HEK293 (cell line): ENCODE data around the gene BLZF1.

ENCODE experiments used
- ATF2 ChIP-seq: fragments of 450-650 bp; formaldehyde crosslinking; IDR thresholded peaks from 2 replicates; pipeline ENCODE4 v1.5.1; 2016; ENCODE audit warnings: missing biosample characterization, missing genetic modification characterization, low read depth
- BCL11A ChIP-seq: fragments of 450-650 bp; formaldehyde crosslinking; IDR thresholded peaks from 2 replicates; pipeline ENCODE4 v1.5.1; 2016; ENCODE audit warnings: low read depth, missing biosample characterization, missing genetic modification characterization
- FEZF1 ChIP-seq: fragments of 450-650 bp; formaldehyde crosslinking; IDR thresholded peaks from 2 replicates; pipeline ENCODE4 v1.5.1; 2016; ENCODE audit warnings: missing biosample characterization, missing genetic modification characterization
- GLIS1 ChIP-seq: fragments of 450-650 bp; formaldehyde crosslinking; IDR thresholded peaks from 2 replicates; pipeline ENCODE4 v1.5.1; 2016; ENCODE audit warnings: missing biosample characterization, missing genetic modification characterization
- HOXA7 ChIP-seq: sonication (generic); formaldehyde crosslinking; IDR thresholded peaks from 2 replicates; pipeline ENCODE4 v1.8.1; 2022; ENCODE audit warnings: missing genetic modification reagents, borderline replicate concordance
- KLF8 ChIP-seq: fragments of 450-650 bp; formaldehyde crosslinking; IDR thresholded peaks from 2 replicates; pipeline ENCODE4 v1.5.1; 2016; ENCODE audit warnings: missing biosample characterization, missing genetic modification characterization
- KLF9 ChIP-seq: fragments of 450-650 bp; formaldehyde crosslinking; IDR thresholded peaks from 2 replicates; pipeline ENCODE4 v1.5.1; 2016; ENCODE audit warnings: missing biosample characterization, missing genetic modification characterization, low read depth
- MYNN ChIP-seq: fragments of 450-650 bp; formaldehyde crosslinking; IDR thresholded peaks from 2 replicates; pipeline ENCODE4 v1.5.1; 2016; ENCODE audit warnings: missing biosample characterization, missing genetic modification characterization, borderline replicate concordance
- SALL2 ChIP-seq: fragments of 450-650 bp; formaldehyde crosslinking; IDR thresholded peaks from 2 replicates; pipeline ENCODE4 v1.5.0; 2017; ENCODE audit warnings: missing biosample characterization, mild to moderate bottlenecking, missing genetic modification characterization, borderline replicate concordance
- ZBTB20 ChIP-seq: fragments of 450-650 bp; formaldehyde crosslinking; IDR thresholded peaks from 2 replicates; pipeline ENCODE4 v1.5.1; 2016; ENCODE audit warnings: missing biosample characterization, missing genetic modification characterization
- ZFHX2 ChIP-seq: fragments of 450-650 bp; formaldehyde crosslinking; conservative IDR thresholded peaks from 2 replicates; pipeline ENCODE4 v1.5.1; 2016; ENCODE audit warnings: missing biosample characterization, missing genetic modification characterization
- ZFP37 ChIP-seq: fragments of 450-650 bp; formaldehyde crosslinking; IDR thresholded peaks from 2 replicates; pipeline ENCODE4 v1.5.1; 2016; ENCODE audit warnings: missing biosample characterization, missing genetic modification characterization
- ZFP69B ChIP-seq: fragments of 450-650 bp; formaldehyde crosslinking; IDR thresholded peaks from 2 replicates; pipeline ENCODE4 v1.5.1; 2016; ENCODE audit warnings: missing biosample characterization, missing genetic modification characterization
- ZNF10 ChIP-seq: fragments of 450-650 bp; formaldehyde crosslinking; IDR thresholded peaks from 2 replicates; pipeline ENCODE4 v1.5.1; 2017; ENCODE audit warnings: missing biosample characterization, missing genetic modification characterization
- ZNF114 ChIP-seq: fragments of 450-650 bp; formaldehyde crosslinking; IDR thresholded peaks from 2 replicates; pipeline ENCODE4 v1.5.0; 2017; ENCODE audit warnings: missing biosample characterization, missing genetic modification characterization
- ZNF121 ChIP-seq: fragments of 450-650 bp; formaldehyde crosslinking; IDR thresholded peaks from 2 replicates; pipeline ENCODE4 v1.5.1; 2016; ENCODE audit warnings: missing biosample characterization, missing genetic modification characterization
- ZNF157 ChIP-seq: fragments of 450-650 bp; formaldehyde crosslinking; IDR thresholded peaks from 2 replicates; pipeline ENCODE4 v1.5.1; 2016; ENCODE audit warnings: missing biosample characterization, missing genetic modification characterization
- ZNF223 ChIP-seq: fragments of 450-650 bp; formaldehyde crosslinking; IDR thresholded peaks from 2 replicates; pipeline ENCODE4 v1.5.1; 2016; ENCODE audit warnings: missing biosample characterization, missing genetic modification characterization
- ZNF274 ChIP-seq, 2 experiments: fragments of 200-500 bp in 1 of 2; fragments of 450-650 bp in 1 of 2; sonication (Bioruptor generic) in 1 of 2; formaldehyde crosslinking in 1 of 2; IDR thresholded peaks; 2 replicates each; pipeline versions ENCODE4 v1.5.1 to v1.6.1; 2014 to 2016; ENCODE audit warnings: borderline replicate concordance in 1 of 2, inconsistent platforms in 1 of 2, low read length in 1 of 2, missing biosample characterization in 1 of 2, missing genetic modification characterization in 1 of 2
- ZNF366 ChIP-seq: fragments of 450-650 bp; formaldehyde crosslinking; conservative IDR thresholded peaks from 2 replicates; pipeline ENCODE4 v1.5.1; 2016; ENCODE audit warnings: missing biosample characterization, missing genetic modification characterization
- ZNF433 ChIP-seq: fragments of 450-650 bp; formaldehyde crosslinking; IDR thresholded peaks from 2 replicates; pipeline ENCODE4 v1.5.1; 2016; ENCODE audit warnings: missing biosample characterization, missing genetic modification characterization, low read depth
- ZNF529 ChIP-seq: fragments of 450-650 bp; formaldehyde crosslinking; IDR thresholded peaks from 2 replicates; pipeline ENCODE4 v1.5.1; 2017; ENCODE audit warnings: missing genetic modification characterization, missing biosample characterization; ENCODE audit not compliant: insufficient replicate concordance
- ZNF600 ChIP-seq: fragments of 450-650 bp; formaldehyde crosslinking; IDR thresholded peaks from 2 replicates; pipeline ENCODE4 v1.5.1; 2016; ENCODE audit warnings: missing biosample characterization, missing genetic modification characterization
- ZNF629 ChIP-seq: fragments of 450-650 bp; formaldehyde crosslinking; IDR thresholded peaks from 2 replicates; pipeline ENCODE4 v1.5.1; 2017; ENCODE audit warnings: missing biosample characterization, missing genetic modification characterization
- ZNF692 ChIP-seq: fragments of 450-650 bp; formaldehyde crosslinking; IDR thresholded peaks from 2 replicates; pipeline ENCODE4 v1.5.1; 2016; ENCODE audit warnings: missing biosample characterization, missing genetic modification characterization
- ZNF785 ChIP-seq: fragments of 450-650 bp; formaldehyde crosslinking; IDR thresholded peaks from 2 replicates; pipeline ENCODE4 v1.5.1; 2016; ENCODE audit warnings: missing biosample characterization, missing genetic modification characterization
- ZSCAN16 ChIP-seq: fragments of 450-650 bp; formaldehyde crosslinking; IDR thresholded peaks from 2 replicates; pipeline ENCODE4 v1.5.1; 2016; ENCODE audit warnings: missing biosample characterization, missing genetic modification characterization
- TF ChIP-seq, protein P1 (sequence below): fragments of 450-650 bp; formaldehyde crosslinking; IDR thresholded peaks from 2 replicates; pipeline ENCODE4 v1.5.1; 2016; ENCODE audit warnings: missing biosample characterization, missing genetic modification characterization
- TF ChIP-seq, protein P2 (sequence below): fragments of 450-650 bp; IDR thresholded peaks from 2 replicates; pipeline ENCODE4 v1.5.1; 2018; ENCODE audit warnings: missing biosample characterization, mild to moderate bottlenecking, missing genetic modification characterization
- TF ChIP-seq, protein P3 (sequence below): fragments of 450-650 bp; formaldehyde crosslinking; IDR thresholded peaks from 2 replicates; pipeline ENCODE4 v1.5.1; 2016; ENCODE audit warnings: missing biosample characterization, missing genetic modification characterization
- TF ChIP-seq, protein P4 (sequence below): fragments of 450-650 bp; formaldehyde crosslinking; IDR thresholded peaks from 2 replicates; pipeline ENCODE4 v1.5.1; 2016; ENCODE audit warnings: missing biosample characterization, missing genetic modification characterization, borderline replicate concordance

BLZF1 gene

DNA sequence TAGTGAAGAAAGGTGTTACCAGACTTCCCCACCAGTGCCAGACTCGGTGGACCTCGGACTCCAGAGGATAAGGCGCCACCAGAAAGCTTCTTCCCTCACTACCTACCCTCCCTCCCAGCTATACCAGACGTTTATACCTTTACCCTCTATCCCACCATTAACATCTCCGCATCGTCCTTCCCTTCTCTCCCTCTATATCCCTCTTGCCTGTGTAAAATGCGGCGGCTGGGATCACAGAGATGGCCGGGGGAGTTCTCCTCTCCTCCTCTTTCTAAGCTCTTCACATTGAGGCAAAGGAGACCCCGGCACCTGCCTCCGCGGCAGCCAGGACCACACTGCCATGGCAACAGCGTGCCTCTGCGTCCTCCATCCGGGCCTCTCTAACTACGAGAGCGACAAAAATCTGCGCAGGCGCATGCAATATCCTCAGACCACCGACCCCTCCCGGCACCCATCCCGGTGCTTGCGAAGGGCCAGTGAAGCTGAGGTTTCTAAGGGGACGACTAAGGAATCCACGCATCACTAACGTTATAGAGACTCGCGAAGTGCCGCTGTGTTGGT lies 59.2 kb downstream of the BLZF1 start, which contains the start of gene CCDC181 (continued):
- TF ChIP-seq MYNN (tag by site-specific recombination) = no peak
- TF ChIP-seq HOXA7 (CRISPR knock-in tag) = no peak
- TF ChIP-seq ZNF366 (tag by site-specific recombination) = peak; percentile 82
- no peak for TF ChIP-seq ATF2
- TF ChIP-seq ZNF274 (IDR thresholded peaks at IDR 0.05; ENCODE audit: low read length) = no peak
- TF ChIP-seq ZNF274 (tag by site-specific recombination; IDR thresholded peaks at IDR 0.05; ENCODE audit: borderline replicate concordance) = no peak
- no peak for TF ChIP-seq BCL11A (tag by site-specific recombination)
- no peak for TF ChIP-seq ZNF157
- TF ChIP-seq, protein P1, sequence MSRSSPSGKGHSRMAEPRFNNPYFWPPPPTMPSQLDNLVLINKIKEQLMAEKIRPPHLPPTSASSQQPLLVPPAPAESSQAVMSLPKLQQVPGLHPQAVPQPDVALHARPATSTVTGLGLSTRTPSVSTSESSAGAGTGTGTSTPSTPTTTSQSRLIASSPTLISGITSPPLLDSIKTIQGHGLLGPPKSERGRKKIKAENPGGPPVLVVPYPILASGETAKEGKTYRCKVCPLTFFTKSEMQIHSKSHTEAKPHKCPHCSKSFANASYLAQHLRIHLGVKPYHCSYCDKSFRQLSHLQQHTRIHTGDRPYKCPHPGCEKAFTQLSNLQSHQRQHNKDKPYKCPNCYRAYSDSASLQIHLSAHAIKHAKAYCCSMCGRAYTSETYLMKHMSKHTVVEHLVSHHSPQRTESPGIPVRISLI (tag by site-specific recombination) = no peak
- no peak for TF ChIP-seq ZNF121 (tag by site-specific recombination)
- TF ChIP-seq GLIS1 (tag by site-specific recombination) = no peak
- no peak for TF ChIP-seq ZNF433 (tag by site-specific recombination)
- TF ChIP-seq ZNF10 (tag by site-specific recombination) = peak; percentile 18; the same call in 1 of the 2 replicates
- TF ChIP-seq ZNF629 (tag by site-specific recombination) = no peak
- no peak for TF ChIP-seq ZNF785 (tag by site-specific recombination)
- peak; percentile 54; the same call in 1 of the 2 replicates for TF ChIP-seq ZBTB20 (tag by site-specific recombination)
- TF ChIP-seq ZNF114 = no peak
- TF ChIP-seq SALL2 (tag by site-specific recombination) = no peak
- TF ChIP-seq KLF9 (tag by site-specific recombination) = no peak
- TF ChIP-seq ZSCAN16 (tag by site-specific recombination) = no peak
- TF ChIP-seq ZFP69B (tag by site-specific recombination) = no peak
- TF ChIP-seq FEZF1 (tag by site-specific recombination) = no peak
- TF ChIP-seq KLF8 (tag by site-specific recombination) = no peak
- TF ChIP-seq, protein P2, sequence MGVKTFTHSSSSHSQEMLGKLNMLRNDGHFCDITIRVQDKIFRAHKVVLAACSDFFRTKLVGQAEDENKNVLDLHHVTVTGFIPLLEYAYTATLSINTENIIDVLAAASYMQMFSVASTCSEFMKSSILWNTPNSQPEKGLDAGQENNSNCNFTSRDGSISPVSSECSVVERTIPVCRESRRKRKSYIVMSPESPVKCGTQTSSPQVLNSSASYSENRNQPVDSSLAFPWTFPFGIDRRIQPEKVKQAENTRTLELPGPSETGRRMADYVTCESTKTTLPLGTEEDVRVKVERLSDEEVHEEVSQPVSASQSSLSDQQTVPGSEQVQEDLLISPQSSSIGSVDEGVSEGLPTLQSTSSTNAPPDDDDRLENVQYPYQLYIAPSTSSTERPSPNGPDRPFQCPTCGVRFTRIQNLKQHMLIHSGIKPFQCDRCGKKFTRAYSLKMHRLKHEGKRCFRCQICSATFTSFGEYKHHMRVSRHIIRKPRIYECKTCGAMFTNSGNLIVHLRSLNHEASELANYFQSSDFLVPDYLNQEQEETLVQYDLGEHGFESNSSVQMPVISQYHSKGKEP = no peak
- TF ChIP-seq ZNF223 = peak; percentile 99
- TF ChIP-seq ZFHX2 = no peak
- TF ChIP-seq ZNF692 = no peak
- TF ChIP-seq, protein P3, sequence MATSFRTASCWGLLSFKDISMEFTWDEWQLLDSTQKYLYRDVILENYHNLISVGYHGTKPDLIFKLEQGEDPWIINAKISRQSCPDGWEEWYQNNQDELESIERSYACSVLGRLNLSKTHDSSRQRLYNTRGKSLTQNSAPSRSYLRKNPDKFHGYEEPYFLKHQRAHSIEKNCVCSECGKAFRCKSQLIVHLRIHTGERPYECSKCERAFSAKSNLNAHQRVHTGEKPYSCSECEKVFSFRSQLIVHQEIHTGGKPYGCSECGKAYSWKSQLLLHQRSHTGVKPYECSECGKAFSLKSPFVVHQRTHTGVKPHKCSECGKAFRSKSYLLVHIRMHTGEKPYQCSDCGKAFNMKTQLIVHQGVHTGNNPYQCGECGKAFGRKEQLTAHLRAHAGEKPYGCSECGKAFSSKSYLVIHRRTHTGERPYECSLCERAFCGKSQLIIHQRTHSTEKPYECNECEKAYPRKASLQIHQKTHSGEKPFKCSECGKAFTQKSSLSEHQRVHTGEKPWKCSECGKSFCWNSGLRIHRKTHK (tag by site-specific recombination) = no peak
- TF ChIP-seq ZNF600 = peak; percentile 58
- TF ChIP-seq ZNF529 = no peak
- TF ChIP-seq, protein P4, sequence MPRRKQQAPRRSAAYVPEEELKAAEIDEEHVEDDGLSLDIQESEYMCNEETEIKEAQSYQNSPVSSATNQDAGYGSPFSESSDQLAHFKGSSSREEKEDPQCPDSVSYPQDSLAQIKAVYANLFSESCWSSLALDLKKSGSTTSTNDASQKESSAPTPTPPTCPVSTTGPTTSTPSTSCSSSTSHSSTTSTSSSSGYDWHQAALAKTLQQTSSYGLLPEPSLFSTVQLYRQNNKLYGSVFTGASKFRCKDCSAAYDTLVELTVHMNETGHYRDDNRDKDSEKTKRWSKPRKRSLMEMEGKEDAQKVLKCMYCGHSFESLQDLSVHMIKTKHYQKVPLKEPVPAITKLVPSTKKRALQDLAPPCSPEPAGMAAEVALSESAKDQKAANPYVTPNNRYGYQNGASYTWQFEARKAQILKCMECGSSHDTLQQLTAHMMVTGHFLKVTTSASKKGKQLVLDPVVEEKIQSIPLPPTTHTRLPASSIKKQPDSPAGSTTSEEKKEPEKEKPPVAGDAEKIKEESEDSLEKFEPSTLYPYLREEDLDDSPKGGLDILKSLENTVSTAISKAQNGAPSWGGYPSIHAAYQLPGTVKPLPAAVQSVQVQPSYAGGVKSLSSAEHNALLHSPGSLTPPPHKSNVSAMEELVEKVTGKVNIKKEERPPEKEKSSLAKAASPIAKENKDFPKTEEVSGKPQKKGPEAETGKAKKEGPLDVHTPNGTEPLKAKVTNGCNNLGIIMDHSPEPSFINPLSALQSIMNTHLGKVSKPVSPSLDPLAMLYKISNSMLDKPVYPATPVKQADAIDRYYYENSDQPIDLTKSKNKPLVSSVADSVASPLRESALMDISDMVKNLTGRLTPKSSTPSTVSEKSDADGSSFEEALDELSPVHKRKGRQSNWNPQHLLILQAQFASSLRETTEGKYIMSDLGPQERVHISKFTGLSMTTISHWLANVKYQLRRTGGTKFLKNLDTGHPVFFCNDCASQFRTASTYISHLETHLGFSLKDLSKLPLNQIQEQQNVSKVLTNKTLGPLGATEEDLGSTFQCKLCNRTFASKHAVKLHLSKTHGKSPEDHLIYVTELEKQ (tag by site-specific recombination) = no peak
- TF ChIP-seq ZFP37 (tag by site-specific recombination) = no peak
